ENCODE measurements around the gene NCAPD3. TPM values are rescaled to one million over a fixed set of nuclear protein-coding genes. Genes with fewer than 3 reads are reported as not detected.
"Not testable (repeated sequence)": the region's sequence is repeated elsewhere in the genome, so short reads cannot be mapped to it uniquely, and the experiment has no call there.

The NCAPD3 gene
- total RNA-seq, 1 donor from 2014 or later, result 14.4 TPM

DNA sequence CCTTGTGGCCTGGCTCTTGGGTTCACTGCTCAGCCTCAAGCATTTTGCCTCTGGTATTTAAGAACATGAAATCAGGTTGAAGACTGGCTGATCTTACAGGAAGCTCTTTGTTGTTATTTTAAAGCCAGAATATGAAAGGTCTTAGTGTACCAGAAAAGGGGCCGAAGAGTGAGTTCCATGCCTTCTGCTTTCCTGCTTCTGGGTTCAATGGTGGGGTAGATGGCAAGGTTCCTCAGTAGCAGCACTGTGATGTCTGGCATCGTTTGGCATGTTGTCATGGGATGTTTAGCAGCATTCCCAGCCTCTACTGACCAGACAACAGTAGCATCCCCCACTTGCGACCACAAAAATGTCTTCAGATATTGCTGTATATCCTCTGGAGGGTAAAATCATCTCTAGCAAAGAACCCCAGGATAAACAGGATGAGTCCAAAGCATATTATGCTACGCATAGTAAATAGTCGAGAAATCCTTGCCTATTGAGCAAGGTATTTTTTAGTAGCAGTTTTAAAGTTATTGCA, 3.1 kb upstream of the NCAPD3 start:
- no peak for DNase-seq (ENCODE audit: extremely low read depth, low read depth, low spot score)

GRCh38 chr11:134224710-134225664, 1.2 kb upstream of the NCAPD3 start:
- DNase-seq (ENCODE audit: extremely low read depth, low read depth, low spot score), result no peak

- no peak for DNase-seq (ENCODE audit: extremely low read depth, low read depth, low spot score)
Measured at GRCh38 chr11:134223121-134223520, 646 bp downstream of the NCAPD3 start.

DNA sequence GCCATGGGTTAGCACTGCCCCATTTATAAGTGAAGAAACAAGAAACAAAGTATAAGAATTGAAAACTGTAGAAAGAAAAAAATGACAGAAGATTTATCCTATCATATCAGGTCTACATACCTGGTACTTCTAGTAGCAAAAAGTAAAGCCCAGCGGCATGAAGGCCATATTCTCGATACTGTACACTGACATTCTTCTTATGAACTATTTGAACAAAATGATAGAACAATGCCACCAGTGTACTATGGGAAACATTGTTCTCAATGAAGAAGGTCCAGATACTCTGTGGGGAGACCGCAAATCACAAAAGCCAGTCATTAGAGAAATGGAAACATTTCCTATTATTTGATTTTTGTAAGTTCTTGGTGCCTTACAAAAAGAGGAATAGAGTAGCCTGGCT, 7.0 kb downstream of the NCAPD3 start:
- DNase-seq (ENCODE audit: extremely low read depth, low read depth, low spot score), result no peak

GRCh38 chr11:134215836-134216235, 7.9 kb downstream of the NCAPD3 start:
- DNase-seq (ENCODE audit: extremely low read depth, low read depth, low spot score), result no peak

DNA sequence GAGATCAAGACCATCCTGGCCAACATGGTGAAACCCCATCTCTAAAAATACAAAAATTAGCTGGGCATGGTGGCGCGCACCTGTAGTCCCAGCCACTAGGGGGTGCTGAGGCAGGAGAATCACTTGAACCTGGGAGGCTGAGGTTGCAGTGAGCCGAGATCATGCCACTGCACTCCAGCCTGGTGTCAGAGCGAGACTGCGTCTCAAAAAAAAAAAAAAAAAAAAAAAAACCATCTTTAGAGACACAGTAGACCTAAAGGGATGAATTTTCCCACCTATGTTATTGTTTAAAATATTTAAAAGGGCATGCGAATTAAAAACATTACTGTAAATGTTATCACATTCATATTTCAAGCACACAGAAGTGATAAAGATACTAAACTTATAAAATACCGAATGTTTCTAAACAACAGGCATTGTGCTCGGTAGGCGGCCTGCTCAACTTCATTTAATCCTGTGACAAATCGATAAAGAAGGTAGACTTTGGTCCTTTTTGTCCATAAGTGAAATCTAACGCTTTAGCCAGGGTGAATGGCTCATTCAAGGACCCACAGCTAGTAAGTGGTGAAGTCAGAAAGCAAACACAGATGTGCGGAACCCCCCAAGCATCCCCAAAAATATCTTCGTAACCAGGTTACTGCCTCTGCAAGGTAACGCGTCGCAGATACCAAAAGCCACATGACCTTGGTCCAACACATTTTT, 16.1 kb downstream of the NCAPD3 start:
- no peak for DNase-seq (ENCODE audit: extremely low read depth, low read depth, low spot score)

DNA sequence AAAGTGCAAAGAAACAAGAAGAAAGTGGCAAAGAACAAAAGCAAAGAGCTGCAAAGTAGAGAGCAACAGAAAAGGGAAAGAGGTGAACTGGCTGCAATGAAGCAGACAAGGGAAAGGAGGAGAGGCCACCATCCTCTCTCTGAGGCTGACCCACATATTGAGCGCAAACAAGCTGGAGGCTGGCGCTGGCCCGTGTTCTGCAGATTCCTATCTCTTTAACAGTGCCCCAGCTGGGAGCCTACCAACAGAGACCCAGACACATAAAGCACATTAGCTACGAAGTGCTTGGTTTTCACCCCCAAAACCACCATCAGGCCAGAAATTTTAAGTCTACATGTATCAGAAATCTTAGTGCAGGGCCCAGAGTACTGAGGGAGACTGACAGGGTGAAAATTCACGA, 17.6 kb downstream of the NCAPD3 start:
- no peak for DNase-seq (ENCODE audit: extremely low read depth, low read depth, low spot score)

GRCh38 chr11:134205729-134206128, 18.0 kb downstream of the NCAPD3 start:
- DNase-seq (ENCODE audit: extremely low read depth, low read depth, low spot score), result no peak

- no peak for DNase-seq (ENCODE audit: extremely low read depth, low read depth, low spot score)
Measured at GRCh38 chr11:134202661-134203060, 21.1 kb downstream of the NCAPD3 start.

DNA sequence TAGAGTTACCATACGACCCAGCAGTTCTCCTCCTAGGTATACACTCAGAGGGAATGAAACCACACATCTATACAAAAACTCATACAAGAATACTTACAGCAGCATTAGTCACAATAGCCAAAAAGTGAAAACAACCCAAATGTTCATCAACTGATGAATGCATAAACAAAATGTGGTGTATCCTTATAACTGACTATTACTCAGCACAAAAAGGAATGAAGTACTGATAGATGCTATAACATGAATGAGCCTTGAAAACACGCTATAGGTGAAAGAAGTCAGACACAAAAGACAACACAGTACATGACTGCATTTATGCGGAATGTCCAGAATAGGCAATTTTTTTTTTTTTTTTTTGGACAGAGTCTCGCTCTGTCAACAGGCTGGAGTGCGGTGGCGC, 23.1 kb downstream of the NCAPD3 start:
- no peak for DNase-seq (ENCODE audit: extremely low read depth, low read depth, low spot score)

DNA sequence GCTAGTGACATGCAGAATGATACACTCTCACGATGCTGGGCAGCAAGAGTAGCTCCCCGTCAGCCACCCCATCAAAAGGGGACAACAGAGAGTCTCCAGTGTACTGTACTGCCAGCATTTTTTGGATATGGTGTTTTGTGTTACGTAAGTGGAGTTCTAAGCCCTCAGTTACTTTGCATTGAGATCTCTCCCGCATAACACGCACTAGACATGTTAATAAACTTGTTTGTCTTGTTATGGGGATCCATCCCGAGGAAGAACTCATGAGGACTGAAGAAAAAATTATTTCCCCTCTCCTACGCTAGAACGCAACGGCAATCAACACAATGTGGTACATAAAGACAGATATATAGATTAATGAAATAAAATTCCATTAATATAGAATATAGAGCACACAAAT, 24.2 kb downstream of the NCAPD3 start:
- DNase-seq (ENCODE audit: extremely low read depth, low read depth, low spot score), result no peak

DNA sequence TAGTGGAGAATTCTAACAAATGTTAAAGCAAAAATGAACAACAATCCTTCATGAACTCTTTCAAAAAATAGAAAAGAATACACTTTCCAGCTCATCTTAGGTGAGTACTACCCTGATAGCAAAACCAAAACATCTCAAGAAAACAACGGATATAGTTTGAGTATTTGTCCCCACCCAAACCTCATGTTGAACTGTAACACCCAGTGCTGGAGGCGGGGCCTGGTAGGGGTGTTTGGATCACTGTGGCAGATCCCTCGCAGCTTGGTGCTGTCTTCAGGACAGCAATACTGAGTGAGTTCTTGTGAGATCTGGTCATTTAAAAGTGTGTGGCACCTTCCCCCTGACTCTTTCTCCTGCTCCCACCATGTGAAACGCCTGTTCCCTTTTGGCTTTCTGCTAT, 27.0 kb downstream of the NCAPD3 start:
- DNase-seq (ENCODE audit: extremely low read depth, low read depth, low spot score), result no peak

GRCh38 chr11:134188092-134188491, 35.7 kb downstream of the NCAPD3 start:
- not testable (repeated sequence) for DNase-seq (ENCODE audit: extremely low read depth, low read depth, low spot score)

GRCh38 chr11:134181707-134182106, 42.1 kb downstream of the NCAPD3 start:
- DNase-seq (ENCODE audit: extremely low read depth, low read depth, low spot score), result no peak

DNA sequence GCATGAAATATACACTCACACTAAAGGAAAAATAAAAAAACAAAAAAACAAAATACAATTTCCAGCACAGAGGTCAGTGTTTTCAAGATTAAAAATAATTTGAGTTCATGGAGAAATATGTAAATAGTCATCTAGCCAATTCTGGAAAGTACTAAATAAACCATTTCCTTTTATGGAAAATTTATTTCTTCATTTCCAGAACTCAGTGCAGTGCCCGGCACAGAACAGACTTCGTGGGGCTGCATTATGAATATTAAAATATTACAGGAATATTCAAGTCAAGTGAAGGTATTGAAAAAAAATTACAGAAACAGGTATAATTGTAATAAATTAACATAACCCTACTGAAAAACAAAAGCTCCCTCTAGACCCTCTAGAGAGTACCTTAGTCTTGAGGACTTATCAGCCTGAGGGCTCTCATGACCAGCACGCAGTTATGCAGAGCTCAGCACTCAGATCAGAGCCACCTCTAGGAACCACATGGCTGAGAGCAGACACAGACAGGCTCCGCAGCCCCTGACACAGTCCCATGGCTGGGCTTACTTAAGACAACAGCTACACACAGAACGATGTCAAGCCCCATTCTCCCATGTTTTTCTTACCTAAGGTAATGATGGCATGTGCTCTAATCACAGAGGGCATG, 45.6 kb downstream of the NCAPD3 start:
- DNase-seq (ENCODE audit: extremely low read depth, low read depth, low spot score), result no peak

- no peak for DNase-seq (ENCODE audit: extremely low read depth, low read depth, low spot score)
Measured at GRCh38 chr11:134176284-134176683, 47.5 kb downstream of the NCAPD3 start.

DNA sequence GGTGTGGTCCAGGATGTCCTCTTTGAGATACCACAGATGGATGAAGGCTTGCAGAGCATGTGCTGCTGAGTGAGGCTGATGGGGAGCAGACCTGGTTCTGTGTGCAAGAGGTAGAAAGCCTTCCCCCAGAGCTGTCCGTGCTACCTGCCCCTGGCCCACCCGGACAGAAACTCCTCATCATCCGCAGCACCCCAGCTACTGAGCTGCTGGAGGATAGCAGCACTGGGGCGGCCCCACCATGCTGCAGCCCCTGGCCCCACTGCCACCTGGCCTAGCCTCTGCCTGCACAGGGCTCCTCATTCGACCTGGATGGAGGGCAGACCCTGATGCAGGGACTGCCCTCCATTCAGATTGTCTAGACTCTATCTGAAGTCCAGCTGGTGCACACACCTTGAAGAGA, 50.5 kb downstream of the NCAPD3 start:
- DNase-seq (ENCODE audit: extremely low read depth, low read depth, low spot score), result no peak

DNA sequence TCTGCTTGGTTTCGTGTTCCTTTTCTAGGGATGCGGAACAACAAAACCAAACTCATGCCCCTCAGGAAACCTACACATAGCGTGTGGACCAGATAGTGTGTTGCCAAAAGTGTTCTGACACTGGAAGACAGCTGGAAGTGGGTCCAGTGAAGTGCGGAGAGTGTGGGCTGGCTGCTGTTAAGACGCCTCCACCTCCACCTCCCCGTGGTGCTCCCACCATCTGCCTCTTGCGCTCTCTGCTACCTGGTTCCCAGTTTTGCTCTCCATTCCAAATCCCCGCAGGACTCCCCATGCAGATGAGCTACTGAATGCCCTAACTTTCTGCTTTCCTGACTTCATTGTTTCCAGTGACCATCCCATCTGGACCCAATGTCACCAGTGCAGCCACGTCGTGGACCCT, 51.8 kb downstream of the NCAPD3 start:
- DNase-seq (ENCODE audit: extremely low read depth, low read depth, low spot score), result no peak

DNA sequence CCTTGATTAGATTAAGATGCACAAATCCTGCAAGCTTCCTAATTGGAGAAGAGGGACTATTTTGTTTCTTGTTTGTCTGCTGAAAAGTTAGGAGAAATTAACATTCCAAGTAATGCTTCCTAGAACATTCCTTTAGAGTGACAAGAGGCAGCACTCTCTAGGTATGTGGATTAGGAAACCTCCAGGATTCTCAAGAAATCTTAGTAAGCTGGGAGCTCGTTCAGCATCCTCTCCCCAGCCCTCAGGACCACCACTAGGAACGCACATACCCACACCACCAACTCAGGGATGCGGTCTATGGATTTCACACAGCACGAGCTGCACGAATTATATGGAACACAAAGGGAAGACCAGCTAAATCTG, 52.9 kb downstream of the NCAPD3 start:
- DNase-seq (ENCODE audit: extremely low read depth, low read depth, low spot score), result no peak

DNA sequence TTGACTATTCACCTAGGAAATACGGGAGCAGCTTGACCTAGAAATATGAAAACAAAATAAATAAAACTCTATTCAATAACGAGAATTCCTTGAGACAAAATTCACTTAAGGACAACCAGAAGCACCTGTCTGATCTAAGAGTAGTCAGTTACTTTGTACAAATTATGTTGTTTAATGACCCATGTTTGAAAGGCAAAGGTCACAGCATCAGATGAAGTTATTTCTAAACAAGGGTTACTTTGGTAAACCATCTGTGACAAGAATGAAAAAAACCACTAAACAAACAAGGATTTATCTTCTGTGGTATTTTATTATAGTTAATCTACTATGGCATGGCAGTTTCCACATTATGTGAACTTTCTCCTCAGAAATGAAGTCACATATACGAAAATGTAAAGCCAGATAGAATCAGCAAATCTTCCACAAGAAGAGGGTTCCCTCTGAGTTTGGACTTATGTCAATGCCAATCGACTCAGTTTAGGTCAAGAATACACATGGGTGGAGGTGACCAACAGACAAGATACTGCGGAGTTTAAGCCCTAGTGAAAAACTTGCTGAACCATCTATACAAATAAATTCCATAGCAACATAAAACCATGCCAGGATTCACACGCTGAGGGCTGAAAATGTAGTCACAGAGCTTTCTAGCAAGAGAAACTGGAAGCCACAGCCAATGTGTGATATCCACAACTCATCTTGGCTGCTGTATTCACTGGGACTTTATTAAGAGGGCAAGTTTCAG, 53.4 kb downstream of the NCAPD3 start:
- DNase-seq (ENCODE audit: extremely low read depth, low read depth, low spot score), result no peak

Measured in glomerular endothelial cell (primary cell).